Body of pancreas (tissue), 4 donors: Measurements from ENCODE around the gene BHMT2. TPM values are rescaled to one million over a fixed set of nuclear protein-coding genes. Genes with fewer than 3 reads are reported as not detected.

Experiments used
- ATAC-seq: fragments of 150-250 bp; one replicate; pipeline ENCODE4 v1.9.1; 2016
- DNase-seq, 4 donors: peaks; one replicate each; pipeline ENCODE4 v3.0.0-alpha.2; 2019
- H3K27ac ChIP-seq, 4 donors: fragments of 200-600 bp; sonication (generic); 1 replicate in 3 of 4; 2 replicates in 1 of 4; pipeline versions ENCODE4 v1.5.1 to v1.6.1; 2016 to 2019; ENCODE audit warnings: mild to moderate bottlenecking in 1 of 4, mixed read lengths in 1 of 4, moderate library complexity in 1 of 4
- H3K27me3 ChIP-seq, 2 donors: fragments of 200-600 bp; sonication (generic); one replicate each; pipeline ENCODE4 v1.6.0; 2016; ENCODE audit warnings: mild to moderate bottlenecking in 1 of 2
- H3K36me3 ChIP-seq, 2 donors: fragments of 200-600 bp; sonication (generic); replicated peaks in 1 of 2; 2 replicates each; pipeline ENCODE4 v1.5.1; 2016; ENCODE audit warnings: low read depth in 2 of 2; ENCODE audit not compliant: insufficient read depth in 1 of 2
- H3K4me1 ChIP-seq: fragments of 200-600 bp; sonication (generic); one replicate; pipeline ENCODE4 v1.6.0; 2016
- H3K4me3 ChIP-seq, 2 donors: fragments of 200-600 bp; sonication (generic); 1 replicate in 1 of 2; 2 replicates in 1 of 2; pipeline ENCODE4 v1.5.1; 2016 to 2019
- H3K9me3 ChIP-seq, 3 donors: fragments of 200-600 bp; sonication (generic); 1 replicate in 2 of 3; 2 replicates in 1 of 3; pipeline ENCODE4 v1.5.1; 2016
- CTCF ChIP-seq, 7 experiments: fragments of 450-650 bp in 4 of 7; fragments of 200-600 bp in 3 of 7; sonication (generic) in 3 of 7; IDR thresholded peaks; one replicate each; pipeline ENCODE4 v1.5.1; 2016 to 2019; ENCODE audit warnings: antibody characterized with exemption in 7 of 7
- POLR2A ChIP-seq, 3 donors: fragments of 450-650 bp; IDR thresholded peaks; one replicate each; pipeline ENCODE4 v1.6.1; 2016; ENCODE audit warnings: antibody characterized with exemption in 3 of 3, mild to moderate bottlenecking in 2 of 3
- WGBS, 2 donors: methylation state at CpG; one replicate each; pipeline ENCODE4 v1.1.5; 2017; 5-methylcytosine and 5-hydroxymethylcytosine counted together
- intact Hi-C: fragments of 100-400 bp; cut with DNase I; formaldehyde crosslinking; loops from one replicate; pipeline ENCODE4 v1.15.1; 2023
- total RNA-seq, 2 donors: library from RNA; depleted of rRNA; stranded (reverse); fragments of >200 nt; gene quantifications; one replicate each; pipeline ENCODE4 v1.1.0, GENCODE V29; 2016

The BHMT2 gene
- total RNA-seq, 2 donors from 2014 or later = 1.6 to 2.6 TPM

- H3K27ac ChIP-seq = no peak overlapping the region
- H3K4me1 ChIP-seq = no peaks in the 10 kb centered on the region
- no peaks in the 10 kb centered on the region for H3K9me3 ChIP-seq
- H3K4me3 ChIP-seq = no peak overlapping the region
- no peak for DNase-seq
- no peaks in the 10 kb centered on the region for H3K36me3 ChIP-seq
- WGBS, 2 donors = 70 to 88% methylated on average over 1 of the region's 1 CpG
- H3K27me3 ChIP-seq = no peaks in the 10 kb centered on the region
- intact Hi-C loops = no loop called here
- no peak for TF ChIP-seq POLR2A (IDR thresholded peaks at IDR 0.05)
- no peak for TF ChIP-seq CTCF (IDR thresholded peaks at IDR 0.05)
- ATAC-seq = no peak
Measured at GRCh38 chr5:79055017-79055416, 14.6 kb upstream of the BHMT2 start.

DNA sequence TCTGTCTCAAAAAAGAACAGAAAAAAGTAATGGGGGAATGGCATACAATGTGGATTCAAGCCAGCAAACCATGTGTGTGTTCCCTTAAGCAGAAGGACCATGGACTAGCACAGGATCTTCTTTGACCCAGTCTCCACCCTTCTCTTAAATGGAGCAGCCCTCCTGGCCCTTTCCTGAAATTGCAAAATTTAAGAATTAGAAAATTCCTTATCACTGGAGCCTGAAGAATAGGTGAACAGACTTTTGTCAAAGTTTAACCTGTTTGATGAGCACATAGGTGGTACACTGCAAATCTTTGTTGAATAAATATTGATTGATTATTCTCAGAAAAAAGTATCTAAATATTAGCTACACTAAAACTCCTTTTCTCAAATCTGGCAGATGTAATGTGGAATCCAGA, 12.7 kb upstream of the BHMT2 start:
- Histone ChIP-seq H3K9me3 (no peaks in the 10 kb centered on the region), H3K27me3 (no peaks in the 10 kb centered on the region), H3K4me1 (no peaks in the 10 kb centered on the region), H3K36me3 (no peaks in the 10 kb centered on the region), H3K27ac (no peak overlapping the region), H3K4me3 (no peak overlapping the region)
- intact Hi-C loops = no loop called here
- TF ChIP-seq POLR2A (IDR thresholded peaks at IDR 0.05) = no peak
- TF ChIP-seq CTCF (IDR thresholded peaks at IDR 0.05) = no peak
- ATAC-seq (no peak), DNase-seq (no peak)

- intact Hi-C loops = no loop called here
- no peak for ATAC-seq
- no peaks in the 10 kb centered on the region for H3K9me3 ChIP-seq
- DNase-seq = no peak
- WGBS, 2 donors = 93 to 96% methylated on average over 4 of the region's 4 CpGs
- no peak for TF ChIP-seq CTCF (IDR thresholded peaks at IDR 0.05)
- H3K4me3 ChIP-seq = no peak overlapping the region
- H3K4me1 ChIP-seq = no peaks in the 10 kb centered on the region
- H3K36me3 ChIP-seq = no peaks in the 10 kb centered on the region
- no peak overlapping the region for H3K27ac ChIP-seq
- H3K27me3 ChIP-seq = no peaks in the 10 kb centered on the region
Measured at GRCh38 chr5:79059674-79060073, 9.9 kb upstream of the BHMT2 start.

GRCh38 chr5:79062436-79062835, 7.1 kb upstream of the BHMT2 start:
- H3K36me3 ChIP-seq = no peaks in the 10 kb centered on the region
- no peak overlapping the region for H3K4me3 ChIP-seq
- no peak for ATAC-seq
- intact Hi-C loops = no loop called here
- DNase-seq = no peak
- H3K27me3 ChIP-seq = no peaks in the 10 kb centered on the region
- TF ChIP-seq POLR2A (IDR thresholded peaks at IDR 0.05) = no peak
- no peak for TF ChIP-seq CTCF (IDR thresholded peaks at IDR 0.05)
- H3K9me3 ChIP-seq = no peaks in the 10 kb centered on the region
- H3K4me1 ChIP-seq = no peaks in the 10 kb centered on the region
- H3K27ac ChIP-seq = no peak overlapping the region
- WGBS, 2 donors = 85% methylated on average over 3 of the region's 3 CpGs

GRCh38 chr5:79070350-79070667, 742 bp downstream of the BHMT2 start:
- Histone ChIP-seq H3K27ac (no peak overlapping the region), H3K9me3 (no peaks in the 10 kb centered on the region), H3K36me3 (no peaks in the 10 kb centered on the region), H3K27me3 (peaks cover 0 to 8% of the 10 kb centered on the region in 2 donors), H3K4me1 (peaks cover 10% of the 10 kb centered on the region), H3K4me3 (no peak overlapping the region)
- TF ChIP-seq POLR2A (IDR thresholded peaks at IDR 0.05) (no peak), CTCF (IDR thresholded peaks at IDR 0.05) (no peak)
- DNase-seq (peak in 1 of 4 donors; percentile 13), ATAC-seq (no peak)
- WGBS, 2 donors = 47 to 62% methylated on average over 9 of the region's 9 CpGs
- intact Hi-C loops = no loop called here
